WTC11 (cell line): ENCODE data around the gene WDR26. TPM values are rescaled to one million over a fixed set of nuclear protein-coding genes. Genes with fewer than 3 reads are reported as not detected.

Experiments used
- ATAC-seq: fragments of 200-7000 bp; cut with Tn5 transposase; 2 replicates; pipeline ENCODE4 v1.10.0; 2021; ENCODE audit warnings: mild to moderate bottlenecking, moderate library complexity
- CTCF ChIA-PET: fragments of 300-600 bp; sonication (Branson Sonifier 250); formaldehyde crosslinking; loops from one replicate; lab custom pipeline; 2021; ENCODE audit warnings: antibody characterized with exemption; lab: Charles Lee
- POLR2A ChIA-PET: fragments of 350-600 bp; sonication (Branson Sonifier 250); formaldehyde crosslinking; loops from one replicate; lab custom pipeline; 2021; ENCODE audit warnings: antibody characterized with exemption; lab: Charles Lee
- DNase-seq: peaks from one replicate; pipeline ENCODE4 v3.0.0; 2021; ENCODE audit warnings: low spot score
- H3K27ac Mint-ChIP-seq: 2 replicates; pipeline ENCODE4 v1.8.0; 2021; ENCODE audit warnings: mixed read lengths
- H3K27me3 Mint-ChIP-seq: 2 replicates; pipeline ENCODE4 v1.8.0; 2021; ENCODE audit warnings: low read depth, mild to moderate bottlenecking, moderate library complexity, mixed read lengths
- H3K36me3 Mint-ChIP-seq: 2 replicates; pipeline ENCODE4 v1.8.0; 2021; ENCODE audit warnings: mixed read lengths
- H3K4me1 Mint-ChIP-seq: 2 replicates; pipeline ENCODE4 v1.8.0; 2022; ENCODE audit warnings: mixed read lengths
- H3K4me3 Mint-ChIP-seq: 2 replicates; pipeline ENCODE4 v1.8.0; 2021; ENCODE audit warnings: mild to moderate bottlenecking, moderate library complexity, mixed read lengths
- H3K9me3 Mint-ChIP-seq: 2 replicates; pipeline ENCODE4 v1.8.0; 2021; ENCODE audit warnings: mixed read lengths
- AFF4 ChIP-seq: sonication (generic); formaldehyde crosslinking; IDR thresholded peaks from 2 replicates; pipeline ENCODE4 v1.8.1; 2023; ENCODE audit warnings: mild to moderate bottlenecking, missing genetic modification reagents, borderline replicate concordance
- CDX4 ChIP-seq: fragments of 250-450 bp; sonication (Bioruptor Pico); IDR thresholded peaks from 2 replicates; pipeline ENCODE4 v1.9.0; 2021; ENCODE audit warnings: moderate library complexity, mild to moderate bottlenecking, inconsistent platforms, borderline replicate concordance
- CREB1 ChIP-seq: sonication (generic); formaldehyde crosslinking; IDR thresholded peaks from 2 replicates; pipeline ENCODE4 v1.8.0; 2023; ENCODE audit warnings: mild to moderate bottlenecking, missing genetic modification reagents
- ERG ChIP-seq: fragments of 250-450 bp; sonication (Bioruptor Pico); IDR thresholded peaks from 2 replicates; pipeline ENCODE4 v1.8.0; 2021; ENCODE audit warnings: mild to moderate bottlenecking
- FOXJ3 ChIP-seq: sonication (generic); formaldehyde crosslinking; IDR thresholded peaks from 2 replicates; pipeline ENCODE4 v1.9.0; 2021; ENCODE audit warnings: missing genetic modification reagents, mild to moderate bottlenecking, borderline replicate concordance
- FOXP1 ChIP-seq: sonication (generic); formaldehyde crosslinking; IDR thresholded peaks from 2 replicates; pipeline ENCODE4 v1.8.0; 2022; ENCODE audit warnings: missing genetic modification reagents, mild to moderate bottlenecking, moderate library complexity, borderline replicate concordance
- FOXP4 ChIP-seq: sonication (generic); formaldehyde crosslinking; IDR thresholded peaks from 2 replicates; pipeline ENCODE4 v1.8.0; 2022; ENCODE audit warnings: mild to moderate bottlenecking, missing genetic modification reagents
- GRHL2 ChIP-seq: fragments of 250-450 bp; sonication (Bioruptor Pico); IDR thresholded peaks from 2 replicates; pipeline ENCODE4 v1.8.0; 2022; ENCODE audit warnings: mild to moderate bottlenecking, moderate library complexity; ENCODE audit not compliant: insufficient replicate concordance, severe bottlenecking
- GTF2I ChIP-seq: fragments of 250-450 bp; sonication (Bioruptor Pico); conservative IDR thresholded peaks from 2 replicates; pipeline ENCODE4 v1.4.0; 2021; ENCODE audit warnings: mild to moderate bottlenecking
- JAZF1 ChIP-seq: fragments of 250-450 bp; sonication (Bioruptor Pico); IDR thresholded peaks from 2 replicates; pipeline ENCODE4 v1.9.0; 2021; ENCODE audit warnings: moderate library complexity, mild to moderate bottlenecking, inconsistent platforms
- KAT7 ChIP-seq: sonication (generic); formaldehyde crosslinking; IDR thresholded peaks from 2 replicates; pipeline ENCODE4 v1.8.1; 2023; ENCODE audit warnings: missing genetic modification reagents, mild to moderate bottlenecking, borderline replicate concordance
- NFATC4 ChIP-seq: fragments of 250-450 bp; sonication (Bioruptor Pico); IDR thresholded peaks from 2 replicates; pipeline ENCODE4 v1.9.0; 2021; ENCODE audit warnings: mild to moderate bottlenecking
- NFYB ChIP-seq: sonication (generic); formaldehyde crosslinking; conservative IDR thresholded peaks from 2 replicates; pipeline ENCODE4 v1.8.0; 2022; ENCODE audit warnings: low read depth, missing genetic modification reagents
- ZMAT4 ChIP-seq: fragments of 250-450 bp; sonication (Bioruptor Pico); IDR thresholded peaks from 2 replicates; pipeline ENCODE4 v1.9.0; 2021; ENCODE audit warnings: mild to moderate bottlenecking
- ZNF232 ChIP-seq: sonication (generic); formaldehyde crosslinking; IDR thresholded peaks from 2 replicates; pipeline ENCODE4 v1.8.0; 2022; ENCODE audit warnings: mild to moderate bottlenecking, missing genetic modification reagents
- ZNF263 ChIP-seq: sonication (generic); formaldehyde crosslinking; IDR thresholded peaks from 2 replicates; pipeline ENCODE4 v1.8.1; 2022; ENCODE audit warnings: low read depth, mild to moderate bottlenecking, moderate library complexity, missing genetic modification reagents
- ZNF317 ChIP-seq: sonication (generic); formaldehyde crosslinking; IDR thresholded peaks from 2 replicates; pipeline ENCODE4 v1.8.1; 2023; ENCODE audit warnings: low read depth, mild to moderate bottlenecking, moderate library complexity, missing genetic modification reagents, borderline replicate concordance
- ZNF423 ChIP-seq: fragments of 250-450 bp; sonication (Bioruptor Pico); IDR thresholded peaks from 2 replicates; pipeline ENCODE4 v2.1.2; 2022; ENCODE audit warnings: mild to moderate bottlenecking, moderate library complexity
- total RNA-seq: library from RNA; stranded (reverse); gene quantifications from 3 replicates; pipeline ENCODE4 v1.2.3, GENCODE V29; 2021
- TF ChIP-seq, protein P1 (sequence below): sonication (generic); formaldehyde crosslinking; IDR thresholded peaks from 2 replicates; pipeline ENCODE4 v1.8.1; 2023; ENCODE audit warnings: mild to moderate bottlenecking, moderate library complexity, missing genetic modification reagents
- TF ChIP-seq, protein P2 (sequence below): sonication (generic); formaldehyde crosslinking; IDR thresholded peaks from 2 replicates; pipeline ENCODE4 v1.8.0; 2022; ENCODE audit warnings: mild to moderate bottlenecking, missing genetic modification reagents

The WDR26 gene
- total RNA-seq, 1 experiment from 2014 or later, result 66.1 TPM

DNA sequence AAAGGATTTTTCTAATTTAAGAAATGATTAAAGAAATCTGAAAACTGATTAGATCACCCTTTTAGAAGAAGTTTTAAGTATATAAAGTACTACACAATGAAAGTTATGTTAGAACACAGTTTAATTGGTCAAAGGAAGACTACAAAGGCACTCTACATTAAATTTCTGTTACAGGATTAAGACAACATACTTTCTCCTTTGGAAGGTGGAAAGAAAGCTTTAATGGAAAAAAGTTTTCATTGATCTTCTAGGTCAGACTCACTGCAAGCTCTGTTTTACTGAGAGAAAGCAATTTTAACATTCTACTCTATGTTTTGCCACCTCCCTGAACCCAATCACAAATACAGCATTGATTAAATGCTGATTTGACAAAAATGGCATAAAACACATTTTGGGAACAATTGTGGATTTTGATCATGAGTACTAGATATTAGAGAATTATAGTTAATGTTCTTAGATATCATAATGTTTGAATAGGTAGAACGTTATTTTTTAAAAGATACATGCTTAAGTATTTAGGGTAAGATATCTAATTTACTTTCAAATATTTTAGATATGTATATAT is 32.0 kb downstream of the WDR26 start:
- Mint-ChIP-seq H3K9me3 (no peaks in the 10 kb centered on the region), H3K27ac (0 out of 2 replicates have a peak overlapping the region, but pooled peaks have one; percentile 23)
- DNase-seq, result no peak
- TF ChIP-seq ERG (no peak), CDX4 (CRISPR knock-in tag) (no peak)
- TF ChIP-seq, all 79 proteins: peak for 0
- ATAC-seq, result no peak
- ChIA-PET CTCF (no interaction called here), POLR2A (no interaction called here)
- Mint-ChIP-seq H3K27me3 (no peaks in the 10 kb centered on the region), H3K4me3 (no peak overlapping the region), H3K4me1 (no peaks in the 10 kb centered on the region), H3K36me3 (peaks cover 73% of the 10 kb centered on the region)

DNA sequence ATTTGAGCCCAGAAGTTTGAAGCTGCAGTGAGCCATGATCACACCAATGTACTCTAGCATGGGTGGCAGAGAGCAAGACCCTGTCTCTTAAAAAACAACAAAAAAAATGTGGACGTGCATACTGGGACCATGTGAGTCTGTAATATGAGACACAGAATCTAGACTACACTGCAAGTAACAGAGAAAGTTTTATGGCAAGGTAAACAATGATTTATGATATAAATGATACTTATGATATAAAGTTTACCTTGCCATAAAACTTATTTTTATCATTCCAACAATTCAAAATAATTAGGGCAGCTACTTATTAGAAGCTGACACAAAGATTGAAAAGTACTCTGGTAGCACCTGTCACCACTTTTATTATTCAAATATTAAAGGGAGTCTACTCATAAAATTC is 34.7 kb downstream of the WDR26 start:
- POLR2A ChIA-PET, result no interaction called here

More for the DNA sequence above, 34.7 kb downstream of the WDR26 start:
- Mint-ChIP-seq H3K36me3 (peaks cover 80% of the 10 kb centered on the region), H3K27ac (no peak overlapping the region), H3K4me3 (no peak overlapping the region), H3K9me3 (no peaks in the 10 kb centered on the region), H3K4me1 (no peaks in the 10 kb centered on the region), H3K27me3 (no peaks in the 10 kb centered on the region)
- DNase-seq (no peak), ATAC-seq (no peak)
- TF ChIP-seq ZNF423 (CRISPR knock-in tag) (no peak), CREB1 (CRISPR knock-in tag) (no peak), JAZF1 (CRISPR knock-in tag) (no peak), ZNF263 (CRISPR knock-in tag) (no peak), FOXP1 (no peak), ZNF317 (no peak), FOXJ3 (CRISPR knock-in tag) (no peak), NFATC4 (CRISPR knock-in tag) (no peak), AFF4 (CRISPR knock-in tag) (no peak), ZNF232 (no peak), NFYB (CRISPR knock-in tag) (no peak), ZMAT4 (CRISPR knock-in tag) (no peak), FOXP4 (CRISPR knock-in tag) (no peak), GRHL2 (CRISPR knock-in tag) (no peak), GTF2I (CRISPR knock-in tag) (no peak), KAT7 (no peak)
- TF ChIP-seq, protein P1, sequence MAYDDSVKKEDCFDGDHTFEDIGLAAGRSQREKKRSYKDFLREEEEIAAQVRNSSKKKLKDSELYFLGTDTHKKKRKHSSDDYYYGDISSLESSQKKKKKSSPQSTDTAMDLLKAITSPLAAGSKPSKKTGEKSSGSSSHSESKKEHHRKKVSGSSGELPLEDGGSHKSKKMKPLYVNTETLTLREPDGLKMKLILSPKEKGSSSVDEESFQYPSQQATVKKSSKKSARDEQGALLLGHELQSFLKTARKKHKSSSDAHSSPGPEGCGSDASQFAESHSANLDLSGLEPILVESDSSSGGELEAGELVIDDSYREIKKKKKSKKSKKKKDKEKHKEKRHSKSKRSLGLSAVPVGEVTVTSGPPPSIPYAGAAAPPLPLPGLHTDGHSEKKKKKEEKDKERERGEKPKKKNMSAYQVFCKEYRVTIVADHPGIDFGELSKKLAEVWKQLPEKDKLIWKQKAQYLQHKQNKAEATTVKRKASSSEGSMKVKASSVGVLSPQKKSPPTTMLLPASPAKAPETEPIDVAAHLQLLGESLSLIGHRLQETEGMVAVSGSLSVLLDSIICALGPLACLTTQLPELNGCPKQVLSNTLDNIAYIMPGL (CRISPR knock-in tag), result no peak
- TF ChIP-seq, protein P2, sequence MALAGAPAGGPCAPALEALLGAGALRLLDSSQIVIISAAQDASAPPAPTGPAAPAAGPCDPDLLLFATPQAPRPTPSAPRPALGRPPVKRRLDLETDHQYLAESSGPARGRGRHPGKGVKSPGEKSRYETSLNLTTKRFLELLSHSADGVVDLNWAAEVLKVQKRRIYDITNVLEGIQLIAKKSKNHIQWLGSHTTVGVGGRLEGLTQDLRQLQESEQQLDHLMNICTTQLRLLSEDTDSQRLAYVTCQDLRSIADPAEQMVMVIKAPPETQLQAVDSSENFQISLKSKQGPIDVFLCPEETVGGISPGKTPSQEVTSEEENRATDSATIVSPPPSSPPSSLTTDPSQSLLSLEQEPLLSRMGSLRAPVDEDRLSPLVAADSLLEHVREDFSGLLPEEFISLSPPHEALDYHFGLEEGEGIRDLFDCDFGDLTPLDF (CRISPR knock-in tag), result no peak
- CTCF ChIA-PET, result no interaction called here
